CD4-positive, alpha-beta memory T cell (primary cell): Measurements from ENCODE around the gene HSPA1A. TPM values are rescaled to one million over a fixed set of nuclear protein-coding genes. Genes with fewer than 3 reads are reported as not detected.

Source experiments
- CTCF ChIA-PET: fragments of 350-600 bp; sonication (Branson Sonifier 250); formaldehyde crosslinking; loops from one replicate; lab custom pipeline; 2021; ENCODE audit warnings: inconsistent platforms; ENCODE audit not compliant: partially characterized antibody; lab: Charles Lee
- POLR2A ChIA-PET: fragments of 350-600 bp; sonication (Branson Sonifier 250); formaldehyde crosslinking; loops from one replicate; lab custom pipeline; 2021; ENCODE audit not compliant: partially characterized antibody; lab: Charles Lee
- DNase-seq, 5 donors: peaks; one replicate each; pipeline versions ENCODE4 v3.0.0 to v3.0.0-alpha.2; 2020 to 2022; ENCODE audit warnings: mixed read lengths in 1 of 5
- H3K27ac ChIP-seq: one replicate; pipeline ENCODE4 v1.7.0; 2013; ENCODE audit warnings: low read depth, low read length
- H3K27me3 ChIP-seq: 2 replicates; pipeline ENCODE4 v1.7.0; 2013; ENCODE audit warnings: mild to moderate bottlenecking, low read length, moderate library complexity; ENCODE audit not compliant: insufficient read depth
- H3K36me3 ChIP-seq: 2 replicates; pipeline ENCODE4 v1.7.0; 2013; ENCODE audit warnings: mild to moderate bottlenecking, low read length, moderate library complexity; ENCODE audit not compliant: insufficient read depth
- H3K4me1 ChIP-seq: 2 replicates; pipeline ENCODE4 v1.7.0; 2013; ENCODE audit warnings: mild to moderate bottlenecking, low read length, moderate library complexity; ENCODE audit not compliant: insufficient read depth
- H3K4me3 ChIP-seq, 2 donors: one replicate each; pipeline ENCODE4 v1.7.0; 2013; ENCODE audit warnings: low read length in 2 of 2, mild to moderate bottlenecking in 1 of 2
- H3K9me3 ChIP-seq, 2 donors: one replicate each; pipeline ENCODE4 v1.7.0; 2013; ENCODE audit warnings: low read length in 2 of 2, control low read depth in 1 of 2; ENCODE audit not compliant: control insufficient read depth in 1 of 2
- H3K27ac Mint-ChIP-seq, 7 donors: one replicate each; pipeline ENCODE4 v1.8.0; 2020 to 2021; ENCODE audit warnings: mixed read lengths in 7 of 7, mild to moderate bottlenecking in 6 of 7, inconsistent platforms in 3 of 7, moderate library complexity in 3 of 7
- H3K27me3 Mint-ChIP-seq, 2 donors: one replicate each; pipeline ENCODE4 v1.8.0; 2020 to 2021; ENCODE audit warnings: mixed read lengths in 2 of 2
- H3K36me3 Mint-ChIP-seq, 2 donors: one replicate each; pipeline ENCODE4 v1.8.0; 2020 to 2021; ENCODE audit warnings: mixed read lengths in 2 of 2, inconsistent platforms in 1 of 2, mild to moderate bottlenecking in 1 of 2
- H3K4me1 Mint-ChIP-seq, 4 donors: one replicate each; pipeline ENCODE4 v1.8.0; 2020 to 2021; ENCODE audit warnings: mixed read lengths in 4 of 4, mild to moderate bottlenecking in 1 of 4
- H3K4me3 Mint-ChIP-seq, 8 donors: one replicate each; pipeline ENCODE4 v1.8.0; 2020 to 2021; ENCODE audit warnings: mixed read lengths in 8 of 8, mild to moderate bottlenecking in 7 of 8, moderate library complexity in 6 of 8, inconsistent platforms in 3 of 8
- H3K9me3 Mint-ChIP-seq, 8 donors: one replicate each; pipeline ENCODE4 v1.8.0; 2020 to 2021; ENCODE audit warnings: mixed read lengths in 8 of 8, mild to moderate bottlenecking in 5 of 8, inconsistent platforms in 3 of 8, moderate library complexity in 1 of 8
- intact Hi-C: fragments of 100-400 bp; cut with micrococcal nuclease; formaldehyde crosslinking; loops from one replicate; pipeline ENCODE4 v1.15.1; 2023
- polyA plus RNA-seq, 2 donors: library from polyadenylated mRNA; unstranded; fragments of 300-500 nt; fragmentation: Illumina TruSeq; gene quantifications; one replicate each; pipeline ENCODE4 v1.2.3, GENCODE V29; 2021
- total RNA-seq, 2 experiments: library from RNA; stranded (reverse); gene quantifications; one replicate each; pipeline ENCODE4 v1.2.3, GENCODE V29; 2021

The HSPA1A gene
- total and polyA plus RNA-seq, 4 experiments from 2014 or later = 14.6 to 71.9 (median 70.7) TPM

DNA sequence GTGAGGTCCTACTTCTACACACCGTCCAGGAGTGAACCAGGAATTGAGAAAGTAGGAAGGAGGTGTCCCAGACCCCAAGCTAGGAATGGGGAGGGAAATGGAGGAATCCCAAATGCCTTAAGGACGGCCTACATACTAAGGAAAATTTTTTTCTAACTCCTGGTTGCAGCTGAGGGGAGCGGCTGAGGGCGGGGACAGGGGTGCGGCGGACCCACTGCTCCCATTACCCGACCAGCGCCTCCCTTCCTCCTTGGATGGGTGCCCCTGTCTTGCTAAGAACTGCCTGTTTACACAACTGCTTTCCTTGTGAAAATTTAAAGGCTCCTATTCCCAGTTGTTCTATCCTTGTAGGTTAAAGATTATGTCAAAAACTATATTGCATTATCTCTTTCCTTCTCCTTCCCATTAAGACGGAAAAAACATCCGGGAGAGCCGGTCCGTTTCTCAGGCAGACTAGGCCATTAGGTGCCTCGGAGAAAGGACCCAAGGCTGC is 11.5 kb downstream of the HSPA1A start:
- DNase-seq = peak in 1 of 5 donors; percentile 62
- Mint-ChIP-seq H3K9me3 (no peaks in the 10 kb centered on the region), H3K4me3 (peak overlapping the region; percentile 88 to 98 (median 95)), H3K36me3 (peaks cover 0 to 14% of the 10 kb centered on the region in 2 donors), H3K27me3 (no peaks in the 10 kb centered on the region), H3K27ac (peak overlapping the region; percentile 93 to 99 (median 96)), H3K4me1 (peaks cover 23 to 62% (median 41%) of the 10 kb centered on the region in 4 donors)
- Histone ChIP-seq H3K9me3 (no peaks in the 10 kb centered on the region), H3K4me3 (peak overlapping the region; percentile 67 to 90), H3K4me1 (peaks cover 49% of the 10 kb centered on the region), H3K27ac (peak overlapping the region; percentile 83), H3K36me3 (no peaks in the 10 kb centered on the region), H3K27me3 (no peaks in the 10 kb centered on the region)
- intact Hi-C loops = loop anchor here (1.0 kb wide), 1 partner anchor 32 kb away; the partner anchor contains the start of gene VARS1
- ChIA-PET POLR2A (interaction anchor here (0.7 to 3.5 kb wide), 35 partner anchors 9 to 369 kb away, joined by 3 to 81 read pairs (median 6); partner anchors contain the start of genes ABHD16A, BAG6, C6orf47 and CLIC1), CTCF (interaction anchor here (0.8 to 2.6 kb wide), 20 partner anchors 9 to 276 kb away, joined by 3 to 15 read pairs (median 6); partner anchors contain the start of genes ABHD16A, BAG6, DDAH2 and HSPA1A)

DNA sequence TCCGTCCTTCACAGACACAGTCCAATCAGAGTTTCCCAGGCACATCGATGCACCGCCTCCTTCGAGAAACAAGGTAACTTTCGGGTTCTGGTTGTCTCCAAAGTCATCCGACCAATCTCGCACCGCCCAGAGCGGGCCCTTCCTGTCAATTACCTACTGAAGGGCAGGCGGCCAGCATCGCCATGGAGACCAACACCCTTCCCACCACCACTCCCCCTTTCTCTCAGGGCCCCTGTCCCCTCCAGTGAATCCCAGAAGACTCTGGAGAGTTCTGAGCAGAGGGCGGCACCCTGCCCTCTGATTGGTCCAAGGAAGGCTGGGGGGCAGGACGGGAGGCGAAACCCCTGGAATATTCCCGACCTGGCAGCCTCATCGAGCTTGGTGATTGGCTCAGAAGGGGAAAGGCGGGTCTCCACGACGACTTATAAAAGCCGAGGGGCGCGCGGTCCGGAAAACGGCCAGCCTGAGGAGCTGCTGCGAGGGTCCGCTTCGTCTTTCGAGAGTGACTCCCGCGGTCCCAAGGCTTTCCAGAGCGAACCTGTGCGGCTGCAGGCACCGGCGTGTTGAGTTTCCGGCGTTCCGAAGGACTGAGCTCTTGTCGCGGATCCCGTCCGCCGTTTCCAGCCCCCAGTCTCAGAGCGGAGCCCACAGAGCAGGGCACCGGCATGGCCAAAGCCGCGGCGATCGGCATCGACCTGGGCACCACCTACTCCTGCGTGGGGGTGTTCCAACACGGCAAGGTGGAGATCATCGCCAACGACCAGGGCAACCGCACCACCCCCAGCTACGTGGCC is 12.1 kb downstream of the HSPA1A start, which contains the start of gene HSPA1B:
TSS of gene HSPA1B (plus strand) at position 453 of the 794 bp plus-strand sequence. CDS start at position 666, 213 bp downstream.
- intact Hi-C loops = loop anchor here (1.0 kb wide), 1 partner anchor 32 kb away; the partner anchor contains the start of gene VARS1
- Histone ChIP-seq H3K4me1 (peaks cover 45% of the 10 kb centered on the region), H3K9me3 (no peaks in the 10 kb centered on the region), H3K27ac (peak within 1 kb of the TSS; percentile 83), H3K36me3 (no peaks in the 10 kb centered on the region), H3K27me3 (no peaks in the 10 kb centered on the region), H3K4me3 (peak within 1 kb of the TSS; percentile 67 to 90)
- Mint-ChIP-seq H3K4me3 (peak within 1 kb of the TSS; percentile 88 to 98 (median 95)), H3K27me3 (no peaks in the 10 kb centered on the region), H3K9me3 (no peaks in the 10 kb centered on the region), H3K36me3 (peaks cover 0 to 9% of the 10 kb centered on the region in 2 donors), H3K4me1 (peaks cover 18 to 55% (median 37%) of the 10 kb centered on the region in 4 donors), H3K27ac (peak within 1 kb of the TSS; percentile 93 to 99 (median 96))
- ChIA-PET CTCF (interaction anchor here (0.6 to 2.6 kb wide), 19 partner anchors 10 to 279 kb away, joined by 3 to 15 read pairs (median 6); partner anchors contain the start of genes ABHD16A, BAG6, HSPA1A and HSPA1L), POLR2A (interaction anchor here (0.6 to 3.5 kb wide), 36 partner anchors 9 to 368 kb away, joined by 3 to 81 read pairs (median 6); partner anchors contain the start of genes ABHD16A, BAG6, C6orf47 and CLIC1)
- DNase-seq = peak; percentile 86 to 89 (median 87)

DNA sequence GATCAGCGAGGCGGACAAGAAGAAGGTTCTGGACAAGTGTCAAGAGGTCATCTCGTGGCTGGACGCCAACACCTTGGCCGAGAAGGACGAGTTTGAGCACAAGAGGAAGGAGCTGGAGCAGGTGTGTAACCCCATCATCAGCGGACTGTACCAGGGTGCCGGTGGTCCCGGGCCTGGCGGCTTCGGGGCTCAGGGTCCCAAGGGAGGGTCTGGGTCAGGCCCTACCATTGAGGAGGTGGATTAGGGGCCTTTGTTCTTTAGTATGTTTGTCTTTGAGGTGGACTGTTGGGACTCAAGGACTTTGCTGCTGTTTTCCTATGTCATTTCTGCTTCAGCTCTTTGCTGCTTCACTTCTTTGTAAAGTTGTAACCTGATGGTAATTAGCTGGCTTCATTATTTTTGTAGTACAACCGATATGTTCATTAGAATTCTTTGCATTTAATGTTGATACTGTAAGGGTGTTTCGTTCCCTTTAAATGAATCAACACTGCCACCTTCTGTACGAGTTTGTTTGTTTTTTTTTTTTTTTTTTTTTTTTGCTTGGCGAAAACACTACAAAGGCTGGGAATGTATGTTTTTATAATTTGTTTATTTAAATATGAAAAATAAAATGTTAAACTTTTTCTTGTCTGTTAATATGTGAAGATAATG is 14.4 kb downstream of the HSPA1A start:
- H3K36me3 Mint-ChIP-seq = peaks cover 0 to 14% of the 10 kb centered on the region in 2 donors
- H3K4me3 ChIP-seq = peak overlapping the region; percentile 40 to 62
- H3K9me3 Mint-ChIP-seq = no peaks in the 10 kb centered on the region
- H3K27ac Mint-ChIP-seq = peak overlapping the region; percentile 82 to 95 (median 91)
- intact Hi-C loops = loop anchor here (1.0 to 10.0 kb wide), 6 partner anchors 15 to 337 kb away; partner anchors contain the start of genes ATP6V1G2, DDAH2, DXO and HSPA1A
- H3K4me1 Mint-ChIP-seq = peaks cover 12 to 49% (median 32%) of the 10 kb centered on the region in 4 donors
- peak in 4 of 5 donors; percentile 55 to 65 (median 60) for DNase-seq
- peak overlapping the region; percentile 80 to 100 (median 96) for H3K4me3 Mint-ChIP-seq
- no peaks in the 10 kb centered on the region for H3K27me3 ChIP-seq
- no peaks in the 10 kb centered on the region for H3K9me3 ChIP-seq
- H3K27ac ChIP-seq = peak overlapping the region; percentile 53
- no peaks in the 10 kb centered on the region for H3K27me3 Mint-ChIP-seq
- no peaks in the 10 kb centered on the region for H3K36me3 ChIP-seq
- H3K4me1 ChIP-seq = peaks cover 39% of the 10 kb centered on the region
- ChIA-PET CTCF (interaction anchor here (0.7 to 3.4 kb wide), 32 partner anchors 9 to 335 kb away, joined by 3 to 56 read pairs (median 6); partner anchors contain the start of genes ABHD16A, ATP6V1G2, CSNK2B and DDAH2), POLR2A (interaction anchor here (1.0 to 7.2 kb wide), 24 partner anchors 9 to 1142 kb away, joined by 3 to 67 read pairs (median 8); partner anchors contain the start of genes ABHD16A, BAG6, C6orf47 and DDAH2)

DNA sequence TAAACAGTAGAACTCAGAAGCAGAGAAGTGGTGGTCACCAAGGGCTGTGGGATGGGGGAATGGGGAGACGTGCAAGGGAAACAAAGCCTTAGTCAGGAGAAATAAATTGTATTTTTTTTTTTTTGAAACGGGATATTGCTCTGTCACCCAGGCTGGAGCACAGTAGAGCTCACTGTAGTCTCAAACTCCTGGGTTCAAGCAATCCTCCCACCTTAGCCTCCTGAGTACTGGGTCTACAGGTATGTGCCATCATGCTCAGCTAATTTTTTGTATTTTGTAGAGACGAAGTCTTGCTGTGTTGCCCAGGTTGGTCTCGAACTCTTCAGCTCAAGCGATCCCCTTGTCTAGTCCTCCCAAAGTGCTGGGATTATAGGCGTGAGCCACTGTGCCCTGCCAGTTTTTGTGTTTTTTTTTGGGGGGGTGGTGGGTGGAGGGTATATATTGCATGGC is 15.6 kb downstream of the HSPA1A start:
- Histone ChIP-seq H3K4me3 (peak overlapping the region; percentile 40 to 62), H3K36me3 (no peaks in the 10 kb centered on the region), H3K27me3 (no peaks in the 10 kb centered on the region), H3K27ac (peak overlapping the region; percentile 53), H3K4me1 (peaks cover 36% of the 10 kb centered on the region), H3K9me3 (no peaks in the 10 kb centered on the region)
- Mint-ChIP-seq H3K27ac (peak overlapping the region; percentile 82 to 94 (median 91)), H3K4me1 (peaks cover 7 to 48% (median 28%) of the 10 kb centered on the region in 4 donors), H3K36me3 (peaks cover 0 to 21% of the 10 kb centered on the region in 2 donors), H3K9me3 (no peaks in the 10 kb centered on the region), H3K4me3 (peak overlapping the region; percentile 80 to 100 (median 96)), H3K27me3 (no peaks in the 10 kb centered on the region)
- intact Hi-C loops = loop anchor here (1.0 to 10.0 kb wide), 6 partner anchors 16 to 339 kb away; partner anchors contain the start of genes ATP6V1G2, DDAH2, DXO and HSPA1A
- POLR2A ChIA-PET = interaction anchor here (0.6 to 7.2 kb wide), 23 partner anchors 11 to 274 kb away, joined by 3 to 67 read pairs (median 7); partner anchors contain the start of genes ABHD16A, BAG6, CLIC1 and DDAH2
- DNase-seq = no peak
- CTCF ChIA-PET = interaction anchor here (0.8 to 3.4 kb wide), 23 partner anchors 8 to 336 kb away, joined by 3 to 56 read pairs (median 6); partner anchors contain the start of genes ABHD16A, APOM, ATP6V1G2 and DDAH2

DNA sequence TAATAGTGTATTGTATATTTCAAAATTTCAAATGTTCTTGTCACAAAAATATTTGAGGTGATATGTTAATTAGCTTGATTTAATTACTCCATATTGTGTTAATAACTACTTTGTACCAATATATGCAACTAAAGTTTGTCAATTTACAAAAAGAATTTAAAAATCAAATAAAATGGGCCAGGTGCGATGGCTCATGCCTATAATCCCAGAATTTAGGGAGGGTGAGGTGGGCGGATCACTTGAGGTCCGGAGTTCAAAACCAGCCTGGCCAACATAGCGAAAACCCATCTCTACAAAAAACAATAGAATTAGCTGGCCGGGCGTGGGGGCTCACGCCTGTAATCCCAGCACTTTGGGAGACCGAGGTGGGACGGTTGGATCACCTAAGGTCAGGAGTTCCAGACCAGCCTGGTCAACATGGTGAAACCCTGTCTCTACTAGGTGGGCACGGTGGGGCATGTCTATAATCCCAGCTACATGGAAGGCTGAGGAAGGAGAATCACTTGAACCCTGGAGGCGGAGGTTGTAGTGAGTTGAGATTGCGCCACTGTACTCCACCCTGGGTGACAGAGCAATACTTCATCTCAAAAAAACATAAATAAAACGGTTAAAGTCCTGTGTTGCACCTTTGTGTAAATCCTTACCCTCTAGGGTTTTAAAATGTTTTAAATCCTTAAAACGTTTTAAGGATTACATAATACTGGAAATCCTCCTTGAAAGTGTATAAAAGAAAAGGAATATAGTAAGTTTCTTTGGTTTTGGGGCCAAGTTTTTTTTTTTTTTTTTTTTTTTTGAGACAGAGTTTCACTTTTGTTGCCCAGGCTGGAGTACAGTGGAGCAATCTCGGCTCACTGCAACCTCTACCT is 16.2 kb downstream of the HSPA1A start:
- peak overlapping the region; percentile 80 to 100 (median 96) for H3K4me3 Mint-ChIP-seq
- Histone ChIP-seq H3K4me1 (peaks cover 36% of the 10 kb centered on the region), H3K27ac (no peak overlapping the region), H3K4me3 (peak overlapping the region; percentile 40 to 62), H3K9me3 (no peaks in the 10 kb centered on the region), H3K27me3 (no peaks in the 10 kb centered on the region), H3K36me3 (no peaks in the 10 kb centered on the region)
- peak overlapping the region in 6 of 7 donors; percentile 65 to 94 (median 89) for H3K27ac Mint-ChIP-seq
- H3K4me1 Mint-ChIP-seq = peaks cover 12 to 50% (median 31%) of the 10 kb centered on the region in 4 donors
- POLR2A ChIA-PET = interaction anchor here (0.8 to 7.2 kb wide), 18 partner anchors 11 to 275 kb away, joined by 3 to 67 read pairs (median 7); partner anchors contain the start of genes ABHD16A, BAG6, CLIC1 and DDAH2
- DNase-seq = no peak
- no peaks in the 10 kb centered on the region for H3K27me3 Mint-ChIP-seq
- intact Hi-C loops = loop anchor here (2.0 to 10.0 kb wide), 3 partner anchors 17 to 339 kb away; partner anchors contain the start of genes DXO, HSPA1A and HSPA1L
- H3K36me3 Mint-ChIP-seq = peaks cover 1 to 28% of the 10 kb centered on the region in 2 donors
- H3K9me3 Mint-ChIP-seq = no peaks in the 10 kb centered on the region
- CTCF ChIA-PET = interaction anchor here (0.7 to 3.4 kb wide), 22 partner anchors 8 to 285 kb away, joined by 3 to 56 read pairs (median 5); partner anchors contain the start of genes ABHD16A, APOM, ATP6V1G2 and DDAH2
